ENCODE measurements around the gene OR52K2.

Gene OR52K2

GRCh38 chr11:4466131-4466870 lies 17.2 kb downstream of the OR52K2 start:
- no peak overlapping the region for H2AFZ ChIP-seq (ENCODE audit: low read depth, low read length, severe bottlenecking)
- TF ChIP-seq, protein P1, sequence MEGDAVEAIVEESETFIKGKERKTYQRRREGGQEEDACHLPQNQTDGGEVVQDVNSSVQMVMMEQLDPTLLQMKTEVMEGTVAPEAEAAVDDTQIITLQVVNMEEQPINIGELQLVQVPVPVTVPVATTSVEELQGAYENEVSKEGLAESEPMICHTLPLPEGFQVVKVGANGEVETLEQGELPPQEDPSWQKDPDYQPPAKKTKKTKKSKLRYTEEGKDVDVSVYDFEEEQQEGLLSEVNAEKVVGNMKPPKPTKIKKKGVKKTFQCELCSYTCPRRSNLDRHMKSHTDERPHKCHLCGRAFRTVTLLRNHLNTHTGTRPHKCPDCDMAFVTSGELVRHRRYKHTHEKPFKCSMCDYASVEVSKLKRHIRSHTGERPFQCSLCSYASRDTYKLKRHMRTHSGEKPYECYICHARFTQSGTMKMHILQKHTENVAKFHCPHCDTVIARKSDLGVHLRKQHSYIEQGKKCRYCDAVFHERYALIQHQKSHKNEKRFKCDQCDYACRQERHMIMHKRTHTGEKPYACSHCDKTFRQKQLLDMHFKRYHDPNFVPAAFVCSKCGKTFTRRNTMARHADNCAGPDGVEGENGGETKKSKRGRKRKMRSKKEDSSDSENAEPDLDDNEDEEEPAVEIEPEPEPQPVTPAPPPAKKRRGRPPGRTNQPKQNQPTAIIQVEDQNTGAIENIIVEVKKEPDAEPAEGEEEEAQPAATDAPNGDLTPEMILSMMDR (IDR thresholded peaks at IDR 0.05; ENCODE audit: insufficient read depth, low read length, poor library complexity, severe bottlenecking): no peak
- no peak for TF ChIP-seq EZH2phosphoT487 (conservative IDR thresholded peaks at IDR 0.05; ENCODE audit: low read length)
- no peaks in the 10 kb centered on the region for H3K9me2 ChIP-seq (replicated peaks; ENCODE audit: insufficient read depth, low read length)
- H3K9ac ChIP-seq (ENCODE audit: low read length): no peak overlapping the region
- H3K79me2 ChIP-seq (ENCODE audit: insufficient read depth, low read length): no peaks in the 10 kb centered on the region
- H3K4me3 ChIP-seq (ENCODE audit: insufficient read depth, low read length, poor library complexity, severe bottlenecking): no peak overlapping the region
- H3K4me2 ChIP-seq (ENCODE audit: low read depth, low read length, poor library complexity, severe bottlenecking): no peak overlapping the region
- no peak overlapping the region for H3K27ac ChIP-seq (ENCODE audit: low read depth, low read length)
- H3K9me3 ChIP-seq (ENCODE audit: insufficient read depth, low read length): no peaks in the 10 kb centered on the region
- 0 out of 2 replicates have a peak, but pooled peaks cover 2% of the 10 kb centered on the region for H3K27me3 ChIP-seq (ENCODE audit: low read length)
- no peaks in the 10 kb centered on the region for H4K20me1 ChIP-seq (ENCODE audit: low read depth, low read length)
- no peaks in the 10 kb centered on the region for H3F3A ChIP-seq (ENCODE audit: insufficient read depth)
- H3K36me3 ChIP-seq (ENCODE audit: low read length): no peaks in the 10 kb centered on the region

DNA sequence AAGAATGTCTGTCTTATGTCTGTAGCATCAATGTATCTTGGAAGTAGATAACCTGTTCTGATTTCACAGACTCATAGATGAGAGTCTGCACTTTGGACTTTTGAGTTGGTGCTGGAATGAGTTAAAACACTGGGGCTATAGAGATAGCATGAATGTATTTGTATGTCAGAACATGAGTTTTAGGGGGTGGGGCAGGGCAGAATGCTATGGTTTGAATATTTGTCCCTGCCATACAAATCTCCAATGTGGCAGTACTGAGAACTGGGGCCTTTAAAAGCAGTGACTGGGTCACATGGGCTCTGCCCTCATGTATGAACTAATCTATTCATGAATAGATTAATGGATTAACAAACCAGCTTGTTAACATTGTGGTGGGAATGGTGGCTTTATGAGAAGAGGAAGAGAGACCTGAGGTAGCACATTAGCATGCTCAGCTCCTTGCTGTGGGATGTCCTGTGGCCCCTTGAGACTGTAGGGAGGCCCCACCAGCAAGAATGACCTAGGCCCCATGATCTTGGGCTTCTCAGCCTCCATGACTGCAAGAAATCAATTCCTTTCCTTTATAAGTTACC lies 17.9 kb downstream of the OR52K2 start:
- no peak overlapping the region for H3K4me3 ChIP-seq (ENCODE audit: insufficient read depth, low read length, poor library complexity, severe bottlenecking)
- H3K4me2 ChIP-seq (ENCODE audit: low read depth, low read length, poor library complexity, severe bottlenecking): no peak overlapping the region
- H4K20me1 ChIP-seq (ENCODE audit: low read depth, low read length): no peaks in the 10 kb centered on the region
- no peak overlapping the region for H3K9ac ChIP-seq (ENCODE audit: low read length)
- 0 out of 2 replicates have a peak, but pooled peaks cover 2% of the 10 kb centered on the region for H3K27me3 ChIP-seq (ENCODE audit: low read length)
- no peak for TF ChIP-seq EZH2phosphoT487 (conservative IDR thresholded peaks at IDR 0.05; ENCODE audit: low read length)
- TF ChIP-seq, protein P1 (IDR thresholded peaks at IDR 0.05; ENCODE audit: insufficient read depth, low read length, poor library complexity, severe bottlenecking): no peak
- H3K27ac ChIP-seq (ENCODE audit: low read depth, low read length): no peak overlapping the region
- no peak overlapping the region for H2AFZ ChIP-seq (ENCODE audit: low read depth, low read length, severe bottlenecking)
- no peaks in the 10 kb centered on the region for H3K9me3 ChIP-seq (ENCODE audit: insufficient read depth, low read length)
- no peaks in the 10 kb centered on the region for H3K9me2 ChIP-seq (replicated peaks; ENCODE audit: insufficient read depth, low read length)
- H3K36me3 ChIP-seq (ENCODE audit: low read length): no peaks in the 10 kb centered on the region
- H3F3A ChIP-seq (ENCODE audit: insufficient read depth): no peaks in the 10 kb centered on the region
- H3K79me2 ChIP-seq (ENCODE audit: insufficient read depth, low read length): no peaks in the 10 kb centered on the region

- H2AFZ ChIP-seq (ENCODE audit: low read depth, low read length, severe bottlenecking): no peak overlapping the region
- H3K9ac ChIP-seq (ENCODE audit: low read length): no peak overlapping the region
- H3K27ac ChIP-seq (ENCODE audit: low read depth, low read length): no peak overlapping the region
- H3K4me2 ChIP-seq (ENCODE audit: low read depth, low read length, poor library complexity, severe bottlenecking): no peak overlapping the region
- no peaks in the 10 kb centered on the region for H3K9me2 ChIP-seq (replicated peaks; ENCODE audit: insufficient read depth, low read length)
- H3K9me3 ChIP-seq (ENCODE audit: insufficient read depth, low read length): no peaks in the 10 kb centered on the region
- no peaks in the 10 kb centered on the region for H3K79me2 ChIP-seq (ENCODE audit: insufficient read depth, low read length)
- H3K4me3 ChIP-seq (ENCODE audit: insufficient read depth, low read length, poor library complexity, severe bottlenecking): no peak overlapping the region
- no peaks in the 10 kb centered on the region for H3K36me3 ChIP-seq (ENCODE audit: low read length)
- H3F3A ChIP-seq (ENCODE audit: insufficient read depth): no peaks in the 10 kb centered on the region
- H4K20me1 ChIP-seq (ENCODE audit: low read depth, low read length): no peaks in the 10 kb centered on the region
- no peaks in the 10 kb centered on the region for H3K27me3 ChIP-seq (ENCODE audit: low read length)
- TF ChIP-seq EZH2phosphoT487 (conservative IDR thresholded peaks at IDR 0.05; ENCODE audit: low read length): no peak
- TF ChIP-seq, protein P1 (IDR thresholded peaks at IDR 0.05; ENCODE audit: insufficient read depth, low read length, poor library complexity, severe bottlenecking): no peak
These were observed 18.9 kb downstream of the OR52K2 start for GRCh38 chr11:4467811-4468606.
